AG04450 (cell line): ENCODE results near the gene GRID1. TPM values are rescaled to one million over a fixed set of nuclear protein-coding genes. Genes with fewer than 3 reads are reported as not detected.

Experiments
- CTCF ChIA-PET: fragments of 300-600, 350-600 bp; formaldehyde crosslinking; extraction: SDS; loops from one replicate; lab custom pipeline; 2022; ENCODE audit warnings: antibody characterized with exemption, inconsistent platforms; lab: Charles Lee
- POLR2A ChIA-PET: fragments of 350-600 bp; formaldehyde crosslinking; extraction: SDS; loops from one replicate; lab custom pipeline; 2021; ENCODE audit warnings: antibody characterized with exemption, inconsistent platforms; lab: Yijun Ruan, JAX
- DNase-seq: peaks from one replicate; pipeline ENCODE4 v3.0.0-alpha.2; 2011; ENCODE audit warnings: low read depth, low spot score
- H3K27ac ChIP-seq: one replicate; pipeline ENCODE4 v1.5.1; 2012; ENCODE audit warnings: low read depth, low read length, control low read depth
- H3K27me3 ChIP-seq: one replicate; pipeline ENCODE4 v1.6.0; 2012; ENCODE audit warnings: low read length; ENCODE audit not compliant: control insufficient read depth, insufficient read depth
- H3K4me3 ChIP-seq: 2 replicates; pipeline ENCODE4 v1.5.1; 2011; ENCODE audit warnings: mild to moderate bottlenecking, low read depth, low read length, control low read depth
- H3K9me3 ChIP-seq: 2 replicates; pipeline ENCODE4 v1.5.1; 2012; ENCODE audit warnings: low read length; ENCODE audit not compliant: control insufficient read depth, insufficient read depth
- CTCF ChIP-seq: IDR thresholded peaks from 2 replicates; pipeline ENCODE4 v1.5.1; 2011; ENCODE audit warnings: low read depth, low read length, control low read depth, inconsistent platforms
- polyA plus RNA-seq: library from polyadenylated mRNA; depleted of rRNA; stranded (reverse); fragments of >200 nt; gene quantifications from 2 replicates; pipeline ENCODE4 v1.2.3, GENCODE V29; 2011

GRID1 gene
- polyA plus RNA-seq, 1 experiment = not detected

GRCh38 chr10:86071758-86072157, 294.8 kb downstream of the GRID1 start:
- CTCF ChIA-PET = no interaction called here
- no peak for TF ChIP-seq CTCF
- Histone ChIP-seq H3K4me3 (no peak overlapping the region), H3K9me3 (peaks cover 15% of the 10 kb centered on the region), H3K27ac (no peak overlapping the region), H3K27me3 (no peaks in the 10 kb centered on the region)
- DNase-seq = no peak
- POLR2A ChIA-PET = no interaction called here

- DNase-seq = no peak
- Histone ChIP-seq H3K27me3 (no peaks in the 10 kb centered on the region), H3K9me3 (peaks cover 18% of the 10 kb centered on the region), H3K27ac (no peak overlapping the region), H3K4me3 (no peak overlapping the region)
- POLR2A ChIA-PET = no interaction called here
- CTCF ChIA-PET = no interaction called here
- TF ChIP-seq CTCF = no peak
Observed at GRCh38 chr10:86071145-86071544, 295.4 kb downstream of the GRID1 start.

- H3K9me3 ChIP-seq = peaks cover 18% of the 10 kb centered on the region
- H3K27ac ChIP-seq = no peak overlapping the region
- TF ChIP-seq CTCF = no peak
- no peaks in the 10 kb centered on the region for H3K27me3 ChIP-seq
- ChIA-PET CTCF (no interaction called here), POLR2A (no interaction called here)
- no peak overlapping the region for H3K4me3 ChIP-seq
- DNase-seq = no peak
Observed at GRCh38 chr10:86070278-86070677, 296.3 kb downstream of the GRID1 start.

GRCh38 chr10:86068231-86069054, 298.2 kb downstream of the GRID1 start:
- ChIA-PET POLR2A (no interaction called here), CTCF (no interaction called here)
- Histone ChIP-seq H3K27me3 (no peaks in the 10 kb centered on the region), H3K27ac (no peak overlapping the region), H3K9me3 (peaks cover 17% of the 10 kb centered on the region), H3K4me3 (no peak overlapping the region)
- DNase-seq = no peak
- TF ChIP-seq CTCF = no peak

GRCh38 chr10:86067436-86068050, 299.1 kb downstream of the GRID1 start:
- Histone ChIP-seq H3K27ac (no peak overlapping the region), H3K4me3 (no peak overlapping the region), H3K27me3 (no peaks in the 10 kb centered on the region), H3K9me3 (peaks cover 19% of the 10 kb centered on the region)
- no peak for DNase-seq
- POLR2A ChIA-PET = no interaction called here
- CTCF ChIA-PET = no interaction called here
- TF ChIP-seq CTCF = no peak
